Stimulated activated naive B cell treated with anti-CD40 and anti-IgM and Interleukin-4, amounts not matched to agents 10 μg/mL and 1 μg/mL and 100 μg/mL, for 72 hours (primary cell): ENCODE results near the gene SRR.

Experiments used
- ATAC-seq, 2 donors: fragments of 150-1000 bp; cut with Tn5 transposase; replicated peaks; 2 replicates each; pipeline ENCODE4 v1.10.0; 2021; ENCODE audit warnings: moderate library complexity in 1 of 2
- DNase-seq: peaks from one replicate; pipeline ENCODE4 v3.0.0; 2021
- H3K27ac Mint-ChIP-seq: one replicate; pipeline ENCODE4 v1.8.0; 2022; ENCODE audit warnings: mild to moderate bottlenecking, mixed read lengths
- H3K27me3 Mint-ChIP-seq, 2 donors: one replicate each; pipeline ENCODE4 v1.8.0; 2022; ENCODE audit warnings: mixed read lengths in 2 of 2
- H3K36me3 Mint-ChIP-seq, 2 donors: one replicate each; pipeline ENCODE4 v1.8.0; 2022; ENCODE audit warnings: mixed read lengths in 2 of 2, mild to moderate bottlenecking in 1 of 2
- H3K4me1 Mint-ChIP-seq, 2 donors: one replicate each; pipeline ENCODE4 v1.8.0; 2022; ENCODE audit warnings: mixed read lengths in 2 of 2, mild to moderate bottlenecking in 1 of 2
- H3K4me3 Mint-ChIP-seq, 2 donors: one replicate each; pipeline ENCODE4 v1.8.0; 2022; ENCODE audit warnings: mild to moderate bottlenecking in 2 of 2, mixed read lengths in 2 of 2, moderate library complexity in 1 of 2
- H3K9me3 Mint-ChIP-seq, 2 donors: one replicate each; pipeline ENCODE4 v1.8.0; 2022; ENCODE audit warnings: mixed read lengths in 2 of 2, mild to moderate bottlenecking in 1 of 2

SRR gene

DNA sequence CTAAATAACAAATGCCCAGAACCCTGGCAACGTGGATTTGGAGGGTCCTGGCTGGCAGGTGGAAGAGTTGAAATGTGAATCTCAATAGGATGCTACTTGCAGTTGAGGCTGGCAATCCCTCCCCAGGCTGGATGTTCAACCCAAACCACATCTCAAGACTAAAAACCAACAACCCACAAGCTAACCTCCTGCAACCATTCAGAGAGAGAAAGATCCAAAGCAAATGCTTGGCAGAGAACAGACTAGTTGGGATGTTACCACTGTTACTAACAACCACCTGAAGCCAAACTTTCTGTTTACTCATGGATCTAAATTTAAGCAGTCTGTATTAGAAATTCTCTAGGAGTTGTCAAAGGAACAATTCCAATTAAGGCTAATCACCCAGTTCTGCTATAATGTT is 28.0 kb upstream of the SRR start:
- no peaks in the 10 kb centered on the region for H3K27me3 Mint-ChIP-seq
- H3K4me3 Mint-ChIP-seq: no peak overlapping the region
- no peaks in the 10 kb centered on the region for H3K9me3 Mint-ChIP-seq
- peaks cover 0 to 3% of the 10 kb centered on the region in 2 donors for H3K4me1 Mint-ChIP-seq
- no peak overlapping the region for H3K27ac Mint-ChIP-seq
- no peak for DNase-seq
- ATAC-seq: no peak
- peaks cover 18 to 45% of the 10 kb centered on the region in 2 donors for H3K36me3 Mint-ChIP-seq

DNA sequence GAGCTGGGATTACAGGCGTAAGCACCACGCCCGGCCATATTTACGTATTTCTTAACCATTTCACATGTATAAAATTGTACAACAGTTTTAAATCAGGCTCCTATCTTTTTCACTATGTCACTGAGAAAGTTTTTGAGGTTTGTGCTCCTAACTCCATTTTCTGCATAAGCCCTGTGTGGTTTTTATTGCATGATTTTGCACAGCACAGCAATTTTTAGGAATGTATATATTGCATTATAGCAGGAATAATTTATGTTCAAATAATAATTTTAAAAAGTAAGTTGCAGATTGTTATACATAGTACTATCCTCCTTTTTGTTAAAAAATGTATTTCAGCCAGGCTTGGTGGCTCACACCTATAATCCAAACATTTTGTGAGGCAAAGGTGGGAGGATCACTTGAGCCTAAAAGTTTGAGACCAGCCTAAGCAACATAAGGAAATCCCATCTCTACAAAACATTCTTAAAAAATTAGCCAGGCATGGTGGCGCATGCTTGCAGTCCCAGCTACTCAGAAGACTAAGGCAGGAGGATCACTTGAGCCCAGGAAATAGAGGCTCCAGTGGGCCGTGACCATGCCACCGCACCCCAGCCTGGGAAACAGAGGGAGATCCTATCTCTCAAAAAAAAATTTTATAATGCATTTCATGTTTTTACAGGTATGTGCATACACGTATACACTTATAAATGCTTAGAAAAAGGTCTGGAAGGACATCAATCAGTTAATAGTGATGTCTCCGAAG is 26.1 kb upstream of the SRR start:
- ATAC-seq: no peak
- peaks cover 0 to 8% of the 10 kb centered on the region in 2 donors for H3K4me1 Mint-ChIP-seq
- no peak for DNase-seq
- H3K9me3 Mint-ChIP-seq: no peaks in the 10 kb centered on the region
- H3K27me3 Mint-ChIP-seq: no peaks in the 10 kb centered on the region
- H3K36me3 Mint-ChIP-seq: peaks cover 30 to 56% of the 10 kb centered on the region in 2 donors
- no peak overlapping the region for H3K4me3 Mint-ChIP-seq
- H3K27ac Mint-ChIP-seq: peak overlapping the region; percentile 37

GRCh38 chr17:2279707-2280106 is 24.0 kb upstream of the SRR start:
- Mint-ChIP-seq H3K4me1 (peaks cover 0 to 8% of the 10 kb centered on the region in 2 donors), H3K27me3 (no peaks in the 10 kb centered on the region), H3K9me3 (no peaks in the 10 kb centered on the region), H3K36me3 (peaks cover 36 to 58% of the 10 kb centered on the region in 2 donors), H3K27ac (peak overlapping the region; percentile 42), H3K4me3 (no peak overlapping the region)
- no peak for DNase-seq
- no peak for ATAC-seq

DNA sequence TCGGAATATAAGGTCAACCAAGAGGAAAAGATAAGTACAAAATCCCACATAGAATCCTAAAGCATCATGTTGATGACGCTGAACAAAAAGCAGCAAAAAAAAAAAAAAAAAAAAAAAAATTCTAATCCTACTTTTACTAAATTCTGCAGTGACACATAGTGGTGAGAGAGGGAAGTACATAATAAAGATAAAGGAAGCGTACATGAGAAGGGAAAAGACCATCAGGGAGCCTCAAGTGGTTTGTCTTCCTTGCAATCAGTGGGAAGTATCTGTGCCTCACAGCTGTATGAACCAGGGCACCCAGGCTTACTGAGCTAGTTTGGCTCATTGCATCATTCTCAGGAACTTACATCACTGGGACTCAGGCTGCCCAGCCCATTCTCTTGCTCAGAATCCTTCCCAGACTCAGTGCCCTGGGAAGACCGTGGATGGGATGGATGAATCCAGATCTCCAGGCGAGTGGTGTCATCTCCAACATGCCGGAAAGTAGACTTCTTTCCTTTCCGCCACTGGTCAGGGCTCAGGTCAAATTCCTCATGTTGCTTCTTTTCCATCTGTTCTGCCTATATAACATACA is 21.4 kb upstream of the SRR start:
- no peaks in the 10 kb centered on the region for H3K27me3 Mint-ChIP-seq
- no peaks in the 10 kb centered on the region for H3K9me3 Mint-ChIP-seq
- ATAC-seq (peak; percentile 38 to 39), DNase-seq (no peak)
- H3K4me1 Mint-ChIP-seq: peaks cover under 1 to 8% of the 10 kb centered on the region in 2 donors
- H3K36me3 Mint-ChIP-seq: peaks cover 36 to 52% of the 10 kb centered on the region in 2 donors
- H3K27ac Mint-ChIP-seq: no peak overlapping the region
- H3K4me3 Mint-ChIP-seq: no peak overlapping the region

DNA sequence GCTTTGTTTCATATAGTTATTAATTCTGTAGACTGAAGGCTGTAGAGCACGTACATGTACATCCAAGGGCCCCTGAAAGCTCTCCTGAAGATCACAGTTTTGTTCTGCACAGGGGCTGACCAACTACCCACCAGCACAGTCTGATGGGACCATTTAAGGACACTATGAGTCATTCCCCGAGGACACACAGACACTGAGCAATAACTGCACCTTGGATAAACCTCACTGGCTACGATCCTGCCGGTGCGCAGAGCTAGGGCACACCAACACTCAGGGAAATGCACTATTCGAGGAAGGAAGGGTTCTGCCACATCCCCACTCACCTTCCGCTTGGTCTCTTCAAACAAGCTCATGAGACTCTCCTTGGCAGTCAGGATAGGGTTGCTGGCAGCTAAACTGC is 20.4 kb upstream of the SRR start:
- no peaks in the 10 kb centered on the region for H3K9me3 Mint-ChIP-seq
- H3K36me3 Mint-ChIP-seq: peaks cover 41 to 57% of the 10 kb centered on the region in 2 donors
- DNase-seq: no peak
- no peak overlapping the region for H3K4me3 Mint-ChIP-seq
- peaks cover 8% of the 10 kb centered on the region in 2 donors for H3K4me1 Mint-ChIP-seq
- no peak overlapping the region for H3K27ac Mint-ChIP-seq
- H3K27me3 Mint-ChIP-seq: no peaks in the 10 kb centered on the region
- ATAC-seq: no peak

DNA sequence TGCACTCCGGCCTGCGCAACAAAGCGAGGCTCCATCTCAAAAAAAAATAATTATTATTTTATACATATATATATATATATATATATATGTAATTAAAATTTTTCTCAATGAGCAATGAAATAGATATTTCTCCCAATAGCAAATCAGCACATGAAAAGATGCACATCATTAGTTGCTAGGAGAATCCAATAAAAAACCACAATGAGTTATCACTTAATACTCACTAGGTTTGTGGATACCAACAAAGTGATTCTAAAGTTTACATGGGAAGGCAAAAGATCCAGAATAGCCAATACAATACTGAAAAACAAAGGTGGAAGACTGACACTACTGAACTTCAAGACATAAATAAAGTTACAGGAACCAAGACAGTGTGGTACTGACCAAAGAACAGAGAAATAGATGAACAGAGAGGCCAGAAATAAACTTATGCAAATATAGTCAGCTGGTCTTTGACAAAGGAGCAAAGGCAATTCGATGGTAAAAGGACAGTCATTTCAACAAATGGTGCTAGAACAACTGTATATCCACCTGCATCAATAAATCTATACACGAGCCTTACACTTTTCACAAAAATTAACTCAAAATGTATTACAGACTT is 13.8 kb upstream of the SRR start:
- peak; percentile 61 to 67 for ATAC-seq
- no peak for DNase-seq
- Mint-ChIP-seq H3K4me1 (peaks cover 4 to 17% of the 10 kb centered on the region in 2 donors), H3K27me3 (no peaks in the 10 kb centered on the region), H3K27ac (no peak overlapping the region), H3K9me3 (no peaks in the 10 kb centered on the region), H3K36me3 (peaks cover 39 to 50% of the 10 kb centered on the region in 2 donors), H3K4me3 (no peak overlapping the region)

GRCh38 chr17:2292100-2292499 is 11.7 kb upstream of the SRR start:
- H3K9me3 Mint-ChIP-seq: no peaks in the 10 kb centered on the region
- ATAC-seq (no peak), DNase-seq (no peak)
- peaks cover 18 to 32% of the 10 kb centered on the region in 2 donors for H3K4me1 Mint-ChIP-seq
- H3K4me3 Mint-ChIP-seq: no peak overlapping the region
- H3K36me3 Mint-ChIP-seq: peaks cover 51 to 62% of the 10 kb centered on the region in 2 donors
- no peaks in the 10 kb centered on the region for H3K27me3 Mint-ChIP-seq
- H3K27ac Mint-ChIP-seq: no peak overlapping the region

GRCh38 chr17:2295575-2295974 is 8.2 kb upstream of the SRR start:
- H3K36me3 Mint-ChIP-seq: peaks cover 54 to 65% of the 10 kb centered on the region in 2 donors
- no peaks in the 10 kb centered on the region for H3K27me3 Mint-ChIP-seq
- no peak for DNase-seq
- ATAC-seq: peak; percentile 38 to 39
- H3K4me1 Mint-ChIP-seq: peaks cover 15 to 24% of the 10 kb centered on the region in 2 donors
- H3K27ac Mint-ChIP-seq: peak overlapping the region; percentile 10
- no peak overlapping the region for H3K4me3 Mint-ChIP-seq
- no peaks in the 10 kb centered on the region for H3K9me3 Mint-ChIP-seq

DNA sequence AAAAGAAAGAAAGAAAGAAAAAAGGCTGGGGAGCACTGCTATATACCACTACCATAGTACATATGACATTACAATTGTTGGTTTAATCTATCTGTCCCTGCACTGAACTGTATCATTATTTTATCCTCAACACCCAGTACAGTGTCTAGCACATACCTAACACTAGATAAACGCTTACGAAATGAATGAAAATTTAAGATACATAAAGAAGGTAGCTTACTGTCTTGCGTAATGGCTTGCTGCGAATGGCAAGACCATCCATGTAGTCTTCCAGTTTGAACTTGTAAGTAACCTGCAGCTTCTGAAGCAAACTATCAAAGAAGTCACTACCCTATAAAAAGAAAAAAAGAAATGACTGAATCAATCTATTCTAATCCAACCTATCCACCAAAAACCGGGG is 6.7 kb upstream of the SRR start:
- ATAC-seq: no peak
- Mint-ChIP-seq H3K4me3 (no peak overlapping the region), H3K9me3 (no peaks in the 10 kb centered on the region), H3K36me3 (peaks cover 46 to 52% of the 10 kb centered on the region in 2 donors), H3K27ac (no peak overlapping the region), H3K27me3 (no peaks in the 10 kb centered on the region), H3K4me1 (peaks cover 15 to 37% of the 10 kb centered on the region in 2 donors)
- DNase-seq: no peak

DNA sequence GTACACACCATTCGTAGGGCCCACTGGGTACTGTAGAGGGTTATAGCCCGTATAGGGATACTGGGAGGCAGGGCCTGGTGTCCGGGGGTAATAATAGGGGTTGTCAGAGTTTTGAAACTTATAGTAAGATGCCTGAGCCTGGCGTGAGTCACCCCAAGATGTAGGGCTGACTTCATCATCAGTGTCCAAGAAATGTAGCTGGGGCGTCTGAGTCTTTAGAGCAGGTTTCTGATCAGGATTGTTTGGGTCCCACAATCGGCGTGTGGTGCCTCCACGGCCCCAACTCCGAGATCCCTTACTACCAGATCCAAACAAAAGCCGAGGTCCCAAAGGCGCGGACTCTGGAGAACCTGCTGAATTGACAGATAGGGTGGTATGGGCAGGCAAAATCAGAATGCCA is 4.6 kb upstream of the SRR start:
- no peak overlapping the region for H3K27ac Mint-ChIP-seq
- H3K27me3 Mint-ChIP-seq: no peaks in the 10 kb centered on the region
- peaks cover 40 to 41% of the 10 kb centered on the region in 2 donors for H3K36me3 Mint-ChIP-seq
- ATAC-seq: no peak
- no peak overlapping the region for H3K4me3 Mint-ChIP-seq
- H3K9me3 Mint-ChIP-seq: no peaks in the 10 kb centered on the region
- H3K4me1 Mint-ChIP-seq: peaks cover 15 to 48% of the 10 kb centered on the region in 2 donors
- no peak for DNase-seq

DNA sequence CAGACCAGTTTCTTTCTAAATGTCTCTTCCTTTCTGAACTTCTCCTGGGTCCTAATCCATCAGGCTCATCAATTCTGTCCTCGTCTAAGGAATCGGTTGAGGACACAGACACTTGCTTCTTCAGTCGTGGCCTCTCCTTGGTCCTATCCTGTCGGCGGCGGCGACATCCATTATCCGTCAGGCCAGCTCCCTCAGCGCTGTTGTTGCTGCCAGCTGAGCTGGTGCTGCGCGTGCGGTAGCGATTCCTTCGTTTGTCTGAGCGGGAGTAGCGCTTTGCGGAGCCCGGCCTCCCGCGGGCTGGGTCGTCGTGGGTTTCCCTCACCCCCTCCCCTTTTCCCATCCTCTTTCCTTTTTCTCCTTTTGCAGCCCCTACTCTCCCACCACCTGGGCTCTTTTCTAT is 4.0 kb upstream of the SRR start:
- ATAC-seq (no peak), DNase-seq (no peak)
- H3K4me1 Mint-ChIP-seq: peaks cover 15 to 51% of the 10 kb centered on the region in 2 donors
- H3K36me3 Mint-ChIP-seq: peaks cover 34 to 36% of the 10 kb centered on the region in 2 donors
- no peak overlapping the region for H3K4me3 Mint-ChIP-seq
- H3K27me3 Mint-ChIP-seq: no peaks in the 10 kb centered on the region
- no peaks in the 10 kb centered on the region for H3K9me3 Mint-ChIP-seq
- H3K27ac Mint-ChIP-seq: peak overlapping the region; percentile 65

- DNase-seq: no peak
- H3K27ac Mint-ChIP-seq: peak overlapping the region; percentile 89
- ATAC-seq: peak in 1 of 2 donors; percentile 2
- H3K4me1 Mint-ChIP-seq: peaks cover 5 to 51% of the 10 kb centered on the region in 2 donors
- H3K4me3 Mint-ChIP-seq: peak overlapping the region; percentile 88 to 91
- H3K36me3 Mint-ChIP-seq: peaks cover 21 to 28% of the 10 kb centered on the region in 2 donors
- H3K9me3 Mint-ChIP-seq: no peaks in the 10 kb centered on the region
- H3K27me3 Mint-ChIP-seq: no peaks in the 10 kb centered on the region
Observed at GRCh38 chr17:2302778-2303203, 959 bp upstream of the SRR start.

GRCh38 chr17:2304931-2305330 is 1.2 kb downstream of the SRR start:
- no peaks in the 10 kb centered on the region for H3K9me3 Mint-ChIP-seq
- no peak for ATAC-seq
- peaks cover 7 to 52% of the 10 kb centered on the region in 2 donors for H3K4me1 Mint-ChIP-seq
- peaks cover 18 to 26% of the 10 kb centered on the region in 2 donors for H3K36me3 Mint-ChIP-seq
- peak overlapping the region; percentile 51 to 91 for H3K4me3 Mint-ChIP-seq
- DNase-seq: no peak
- H3K27me3 Mint-ChIP-seq: no peaks in the 10 kb centered on the region
- H3K27ac Mint-ChIP-seq: peak overlapping the region; percentile 73

- ATAC-seq: no peak
- Mint-ChIP-seq H3K27me3 (no peaks in the 10 kb centered on the region), H3K36me3 (peaks cover 14 to 23% of the 10 kb centered on the region in 2 donors), H3K9me3 (no peaks in the 10 kb centered on the region), H3K4me1 (peaks cover 7 to 23% of the 10 kb centered on the region in 2 donors), H3K4me3 (no peak overlapping the region), H3K27ac (no peak overlapping the region)
- DNase-seq: no peak
Observed at GRCh38 chr17:2309338-2310154, 5.8 kb downstream of the SRR start.
